Bronchial epithelial cell (primary cell): Measurements from ENCODE around the gene PTPRF. TPM values are rescaled to one million over a fixed set of nuclear protein-coding genes. Genes with fewer than 3 reads are reported as not detected.

ENCODE experiments used
- DNase-seq: peaks from one replicate; pipeline ENCODE4 v3.0.0-alpha.2; 2010; ENCODE audit warnings: low read depth
- FAIRE-seq: peaks from 2 replicates; lab custom pipeline; 2011; peaks lifted over from hg19 to GRCh38; lab: Jason Lieb, UNC
- H3K27me3 ChIP-seq: 2 replicates; pipeline ENCODE4 v1.5.1; 2011; ENCODE audit warnings: low read length; ENCODE audit not compliant: control insufficient read depth, insufficient read depth
- H3K36me3 ChIP-seq: 2 replicates; pipeline ENCODE4 v1.5.1; 2011; ENCODE audit warnings: low read length; ENCODE audit not compliant: control insufficient read depth, insufficient read depth
- H3K4me3 ChIP-seq: 2 replicates; pipeline ENCODE4 v1.5.1; 2011; ENCODE audit warnings: mild to moderate bottlenecking, low read depth, low read length, control low read depth
- CTCF ChIP-seq: IDR thresholded peaks from 2 replicates; pipeline ENCODE4 v1.5.1; 2011; ENCODE audit warnings: mild to moderate bottlenecking, moderate library complexity, low read length, control low read depth, inconsistent platforms; ENCODE audit not compliant: insufficient read depth, severe bottlenecking
- total RNA-seq: library from RNA; depleted of rRNA; stranded (reverse); fragments of >200 nt; gene quantifications from 2 replicates; pipeline ENCODE4 v1.2.1, GENCODE V29; 2014

Gene PTPRF
- total RNA-seq, 1 donor from 2014 or later = 127 TPM

GRCh38 chr1:43522776-43523480 lies 7.8 kb upstream of the PTPRF start:
- TF ChIP-seq CTCF = no peak
- DNase-seq = peak; percentile 99
- no peak overlapping the region for H3K4me3 ChIP-seq
- FAIRE-seq = peak; percentile 99
- no peaks in the 10 kb centered on the region for H3K36me3 ChIP-seq
- H3K27me3 ChIP-seq = no peaks in the 10 kb centered on the region

- TF ChIP-seq CTCF = no peak
- FAIRE-seq = no peak
- no peak for DNase-seq
- Histone ChIP-seq H3K4me3 (no peak overlapping the region), H3K27me3 (no peaks in the 10 kb centered on the region), H3K36me3 (no peaks in the 10 kb centered on the region)
Measured at GRCh38 chr1:43524804-43525203, 5.9 kb upstream of the PTPRF start.

GRCh38 chr1:43526002-43526401 lies 4.7 kb upstream of the PTPRF start:
- Histone ChIP-seq H3K36me3 (no peaks in the 10 kb centered on the region), H3K4me3 (no peak overlapping the region), H3K27me3 (no peaks in the 10 kb centered on the region)
- TF ChIP-seq CTCF = no peak
- DNase-seq (peak; percentile 69), FAIRE-seq (no peak)

- DNase-seq = no peak
- Histone ChIP-seq H3K4me3 (no peak overlapping the region), H3K27me3 (no peaks in the 10 kb centered on the region), H3K36me3 (no peaks in the 10 kb centered on the region)
- no peak for TF ChIP-seq CTCF
- no peak for FAIRE-seq
Measured at GRCh38 chr1:43527111-43527878, 3.4 kb upstream of the PTPRF start.

- H3K4me3 ChIP-seq = no peak overlapping the region
- peak; percentile 82 for TF ChIP-seq CTCF
- H3K36me3 ChIP-seq = no peaks in the 10 kb centered on the region
- peak; percentile 100 for FAIRE-seq
- H3K27me3 ChIP-seq = no peaks in the 10 kb centered on the region
- DNase-seq = peak; percentile 82
Measured at GRCh38 chr1:43529206-43529731, 1.4 kb upstream of the PTPRF start.
